HG02840 (cell line): ENCODE measurements around the gene ZNF45.
"Not testable (repeated sequence)": the region's sequence is repeated elsewhere in the genome, so short reads cannot be mapped to it uniquely, and the experiment has no call there.

ENCODE experiments used
- ATAC-seq: cut with Tn5 transposase; IDR thresholded peaks from one replicate; pipeline ENCODE4 v1.9.1; 2021; ENCODE audit warnings: mild to moderate bottlenecking, moderate library complexity, moderate number of reproducible peaks; ENCODE audit not compliant: unreplicated experiment, low FRiP score

The ZNF45 gene

GRCh38 chr19:43914051-43914450 lies 21.0 kb downstream of the ZNF45 start:
- no peak for ATAC-seq

DNA sequence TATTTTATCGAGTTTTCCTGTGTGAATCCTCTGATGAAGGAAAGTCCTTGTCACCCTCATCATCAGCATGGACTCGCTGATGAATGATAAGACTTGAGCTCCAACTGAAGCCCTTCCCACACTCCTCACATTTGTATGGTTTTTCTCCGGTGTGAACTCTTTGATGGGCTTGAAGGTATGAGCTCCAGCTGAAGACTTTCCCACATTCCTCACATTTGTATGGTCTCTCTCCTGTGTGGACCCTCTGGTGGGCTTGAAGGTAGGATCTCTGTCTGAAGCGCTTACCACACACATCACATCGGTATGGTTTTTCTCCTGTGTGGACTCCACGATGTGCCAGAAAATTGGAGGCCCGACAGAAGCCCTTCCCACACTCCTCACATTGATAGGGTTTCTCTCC lies 21.7 kb downstream of the ZNF45 start:
- no peak for ATAC-seq

GRCh38 chr19:43910884-43911283 lies 24.2 kb downstream of the ZNF45 start:
- no peak for ATAC-seq

GRCh38 chr19:43908659-43909058 lies 26.4 kb downstream of the ZNF45 start:
- ATAC-seq: no peak

DNA sequence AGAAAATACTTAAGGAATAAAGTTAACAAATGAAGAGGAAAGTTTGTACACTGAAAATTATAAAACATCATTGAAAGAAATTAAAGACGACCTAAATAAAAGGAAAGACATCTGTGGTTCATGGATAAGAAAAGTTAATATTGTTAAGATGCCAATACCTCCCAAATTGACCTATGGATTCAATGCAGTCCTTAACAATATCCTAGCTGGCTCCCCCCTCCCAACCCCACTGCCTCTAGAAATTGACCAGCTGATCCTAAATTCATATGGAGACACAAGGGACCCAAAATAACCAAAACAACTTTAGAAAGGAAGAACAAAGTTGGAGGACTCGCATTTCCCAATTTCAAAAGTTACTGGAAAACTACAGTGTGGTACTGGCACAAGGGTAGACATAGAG lies 28.3 kb downstream of the ZNF45 start:
- ATAC-seq: no peak

GRCh38 chr19:43905897-43906296 lies 29.2 kb downstream of the ZNF45 start:
- no peak for ATAC-seq

GRCh38 chr19:43902399-43902798 lies 32.7 kb downstream of the ZNF45 start:
- no peak for ATAC-seq

GRCh38 chr19:43901395-43902390 lies 33.4 kb downstream of the ZNF45 start:
- no peak for ATAC-seq

DNA sequence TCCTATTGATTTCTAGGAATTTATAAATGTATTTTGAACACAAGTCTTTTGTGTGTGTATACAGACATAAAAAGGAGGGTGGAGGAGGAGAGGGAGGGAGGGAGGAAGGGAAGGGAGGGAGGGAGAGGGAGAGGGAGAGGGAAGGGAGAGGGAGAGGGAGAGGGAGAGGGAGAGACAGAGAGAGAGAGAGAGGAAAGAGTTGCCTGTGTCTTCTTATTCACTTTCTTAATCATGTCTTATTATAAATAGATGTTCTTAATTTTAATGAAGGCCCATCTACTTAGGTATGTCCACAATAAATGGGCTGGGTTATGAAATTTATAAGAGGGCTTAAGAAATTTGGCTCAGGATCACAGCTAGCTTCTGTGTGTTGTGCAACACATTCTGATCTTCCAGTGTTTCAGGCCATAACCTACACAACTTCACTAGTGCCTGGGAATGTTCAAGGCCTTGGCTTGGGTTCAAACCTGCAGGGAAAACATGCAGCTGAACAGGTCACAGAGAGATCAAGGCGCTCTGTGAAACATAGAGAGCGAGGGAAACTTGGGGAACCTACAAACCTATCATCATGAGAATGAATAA lies 39.3 kb downstream of the ZNF45 start:
- no peak for ATAC-seq

DNA sequence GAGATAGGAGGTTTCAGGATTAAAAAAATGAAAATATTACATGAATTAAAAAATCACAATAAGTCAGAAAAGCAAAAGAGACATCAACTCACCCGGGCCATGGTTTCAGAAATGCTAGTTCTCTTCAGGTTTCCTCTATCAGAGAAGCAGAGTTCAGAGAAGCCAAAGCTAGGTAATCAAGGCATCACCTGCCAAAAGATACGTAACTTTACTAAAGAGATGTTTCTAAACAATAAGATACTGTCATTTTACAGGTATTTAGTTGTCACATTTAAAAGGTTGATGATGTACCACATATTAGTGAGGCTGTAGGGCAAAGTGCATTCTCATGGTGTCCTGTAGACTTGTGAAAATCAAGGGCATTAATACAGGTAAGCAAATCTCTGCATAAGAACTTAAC lies 51.2 kb downstream of the ZNF45 start, which contains the start of gene ZNF404:
TSS of gene ZNF404 (minus strand) at position 101 of the 400 bp plus-strand sequence.
- ATAC-seq: no peak

GRCh38 chr19:43880483-43880882 lies 54.6 kb downstream of the ZNF45 start:
- no peak for ATAC-seq

GRCh38 chr19:43872547-43873336 lies 62.3 kb downstream of the ZNF45 start:
- no peak for ATAC-seq

DNA sequence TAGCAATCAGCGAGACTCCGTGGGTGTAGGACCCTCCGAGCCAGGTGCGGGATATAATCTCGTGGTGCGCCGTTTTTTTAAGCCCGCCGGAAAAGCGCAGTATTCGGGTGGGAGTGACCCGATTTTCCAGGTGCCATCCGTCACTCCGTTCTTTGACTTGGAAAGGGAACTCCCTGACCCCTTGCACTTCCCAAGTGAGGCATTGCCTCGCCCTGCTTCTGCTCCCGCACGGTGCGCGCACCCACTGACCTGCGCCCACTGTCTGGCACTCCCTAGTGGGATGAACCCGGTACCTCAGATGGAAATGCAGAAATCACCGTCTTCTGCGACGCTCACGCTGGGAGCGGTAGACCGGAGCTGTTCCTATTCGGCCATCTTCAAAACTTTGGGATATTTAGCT lies 68.2 kb downstream of the ZNF45 start:
- ATAC-seq: not testable (repeated sequence)
